Activated T-helper 17 cell treated with anti-CD3 and anti-CD28 coated beads, Interleukin-2, amount 50 U/mL, for 72 hours (primary cell): Measurements from ENCODE around the gene SPPL2B. TPM values are rescaled to one million over a fixed set of nuclear protein-coding genes. Genes with fewer than 3 reads are reported as not detected.
"Not testable (repeated sequence)": the region's sequence is repeated elsewhere in the genome, so short reads cannot be mapped to it uniquely, and the experiment has no call there.

Experiments used
- ATAC-seq: fragments of 150-1000 bp; cut with Tn5 transposase; replicated peaks from 2 replicates; pipeline ENCODE4 v1.10.0; 2021; ENCODE audit warnings: mild to moderate bottlenecking, moderate library complexity
- H3K27ac Mint-ChIP-seq: one replicate; pipeline ENCODE4 v1.8.0; 2022; ENCODE audit warnings: mixed read lengths
- H3K27me3 Mint-ChIP-seq: one replicate; pipeline ENCODE4 v1.8.0; 2022; ENCODE audit warnings: mixed read lengths
- H3K36me3 Mint-ChIP-seq: one replicate; pipeline ENCODE4 v1.8.0; 2022; ENCODE audit warnings: low read depth, mild to moderate bottlenecking, mixed read lengths
- H3K4me1 Mint-ChIP-seq: one replicate; pipeline ENCODE4 v1.8.0; 2022; ENCODE audit warnings: mixed read lengths
- H3K4me3 Mint-ChIP-seq: one replicate; pipeline ENCODE4 v1.8.0; 2022; ENCODE audit warnings: mild to moderate bottlenecking, mixed read lengths
- H3K9me3 Mint-ChIP-seq: one replicate; pipeline ENCODE4 v1.8.0; 2022; ENCODE audit warnings: mixed read lengths
- total RNA-seq, 2 donors: library from RNA; stranded (reverse); gene quantifications; one replicate each; pipeline ENCODE4 v1.2.3, GENCODE V29; 2022

The SPPL2B gene
- total RNA-seq, 2 donors from 2014 or later = 23.7 to 46.5 TPM

GRCh38 chr19:2344381-2344870 lies 15.9 kb downstream of the SPPL2B start:
- Mint-ChIP-seq H3K27ac (no peak overlapping the region), H3K4me3 (no peak overlapping the region), H3K27me3 (no peaks in the 10 kb centered on the region), H3K4me1 (no peaks in the 10 kb centered on the region), H3K36me3 (no peaks in the 10 kb centered on the region), H3K9me3 (no peaks in the 10 kb centered on the region)
- ATAC-seq = no peak

- Mint-ChIP-seq H3K4me1 (no peaks in the 10 kb centered on the region), H3K27ac (no peak overlapping the region), H3K9me3 (no peaks in the 10 kb centered on the region), H3K4me3 (no peak overlapping the region), H3K36me3 (no peaks in the 10 kb centered on the region), H3K27me3 (no peaks in the 10 kb centered on the region)
- no peak for ATAC-seq
These were observed 16.6 kb downstream of the SPPL2B start for GRCh38 chr19:2345076-2345475.

GRCh38 chr19:2345794-2346663 lies 17.5 kb downstream of the SPPL2B start:
- H3K9me3 Mint-ChIP-seq = no peaks in the 10 kb centered on the region
- ATAC-seq = no peak
- no peak overlapping the region for H3K27ac Mint-ChIP-seq
- no peaks in the 10 kb centered on the region for H3K36me3 Mint-ChIP-seq
- H3K27me3 Mint-ChIP-seq = no peaks in the 10 kb centered on the region
- no peaks in the 10 kb centered on the region for H3K4me1 Mint-ChIP-seq
- no peak overlapping the region for H3K4me3 Mint-ChIP-seq

DNA sequence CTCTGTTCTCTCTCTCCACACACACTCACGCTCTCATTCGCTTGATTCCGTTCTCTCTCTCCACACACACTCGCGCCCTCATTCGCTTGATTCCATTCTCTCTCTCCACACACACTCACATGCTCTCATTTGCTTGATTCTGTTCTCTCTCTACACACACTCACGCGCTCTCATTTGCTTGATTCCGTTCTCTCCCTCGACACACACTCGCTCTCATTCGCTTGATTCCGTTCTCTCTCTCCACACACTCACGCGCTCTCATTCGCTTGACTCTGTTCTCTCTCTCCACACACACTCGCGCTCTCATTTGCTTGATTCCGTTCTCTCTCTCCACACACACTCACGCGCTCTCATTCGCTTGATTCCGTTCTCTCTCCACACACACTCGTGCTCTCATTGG lies 21.3 kb downstream of the SPPL2B start:
- H3K4me3 Mint-ChIP-seq, H3K4me1 Mint-ChIP-seq, ATAC-seq, H3K9me3 Mint-ChIP-seq, H3K36me3 Mint-ChIP-seq, H3K27me3 Mint-ChIP-seq, H3K27ac Mint-ChIP-seq: not testable (repeated sequence)

DNA sequence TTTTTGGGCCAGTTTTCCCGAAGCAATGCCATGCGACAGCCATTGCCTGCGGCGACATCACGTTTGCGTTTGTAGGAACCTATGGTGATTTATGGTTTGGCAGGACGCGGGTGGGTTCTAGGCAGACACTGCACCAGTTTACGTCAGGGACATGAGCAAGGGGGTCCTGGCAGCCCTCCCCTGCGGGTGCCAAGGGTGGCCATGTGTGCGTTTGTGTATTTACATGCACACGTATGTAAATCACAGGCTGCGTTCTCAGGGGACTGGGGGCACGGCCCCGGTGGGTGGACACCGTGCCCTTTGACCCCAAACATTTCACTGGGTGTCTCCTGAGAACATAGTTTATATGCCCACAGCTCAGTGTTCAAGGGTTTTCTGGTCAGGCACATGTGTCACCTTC lies 22.2 kb downstream of the SPPL2B start:
- Mint-ChIP-seq H3K9me3 (no peaks in the 10 kb centered on the region), H3K36me3 (no peaks in the 10 kb centered on the region), H3K4me3 (no peak overlapping the region), H3K27ac (no peak overlapping the region), H3K27me3 (no peaks in the 10 kb centered on the region), H3K4me1 (no peaks in the 10 kb centered on the region)
- no peak for ATAC-seq

DNA sequence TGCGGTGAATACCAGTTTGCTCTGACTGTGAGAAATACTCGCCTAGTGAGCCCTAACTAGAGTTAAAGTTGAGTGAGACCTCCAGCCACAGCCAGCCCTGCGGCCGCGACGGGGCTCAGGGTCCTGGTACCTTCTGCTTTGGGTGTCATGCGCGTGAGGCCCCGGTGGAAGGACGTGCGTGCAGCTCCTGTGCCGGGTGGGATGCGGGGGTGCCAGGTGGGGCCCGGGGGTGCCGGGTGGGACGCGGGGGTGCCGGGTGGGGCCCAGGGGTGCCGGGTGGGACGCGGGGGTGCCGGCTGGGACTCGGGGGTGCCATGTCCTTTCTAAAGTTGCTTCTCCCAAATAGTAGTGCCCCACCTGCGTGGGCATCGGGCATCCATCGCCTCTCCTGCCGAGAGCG lies 23.1 kb downstream of the SPPL2B start:
- no peak for ATAC-seq
- Mint-ChIP-seq H3K27me3 (no peaks in the 10 kb centered on the region), H3K36me3 (no peaks in the 10 kb centered on the region), H3K9me3 (no peaks in the 10 kb centered on the region), H3K4me1 (peaks cover under 1% of the 10 kb centered on the region), H3K4me3 (no peak overlapping the region), H3K27ac (no peak overlapping the region)

DNA sequence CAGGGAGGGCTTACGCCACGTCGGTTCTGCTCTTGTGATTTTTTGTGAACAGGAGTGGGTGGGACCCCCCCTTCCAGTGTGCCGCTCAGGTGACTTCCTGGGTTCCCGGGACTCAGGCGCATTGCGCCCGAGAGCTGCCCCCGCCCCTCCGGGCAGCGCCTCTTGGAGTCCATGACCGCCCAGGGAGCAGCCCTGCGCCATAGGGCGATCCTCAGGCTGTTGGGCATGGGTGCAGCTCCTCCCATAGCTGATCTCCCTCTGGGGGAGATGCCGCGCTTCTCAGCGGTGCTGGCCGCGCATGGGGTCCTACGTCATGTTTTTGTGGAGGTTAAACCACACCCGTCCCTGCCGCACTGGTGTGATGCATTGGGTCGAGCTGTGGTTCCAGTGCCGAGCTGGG lies 23.6 kb downstream of the SPPL2B start:
- no peaks in the 10 kb centered on the region for H3K9me3 Mint-ChIP-seq
- H3K27ac Mint-ChIP-seq = no peak overlapping the region
- no peak for ATAC-seq
- no peaks in the 10 kb centered on the region for H3K27me3 Mint-ChIP-seq
- no peak overlapping the region for H3K4me3 Mint-ChIP-seq
- H3K36me3 Mint-ChIP-seq = no peaks in the 10 kb centered on the region
- H3K4me1 Mint-ChIP-seq = peaks cover 5% of the 10 kb centered on the region

DNA sequence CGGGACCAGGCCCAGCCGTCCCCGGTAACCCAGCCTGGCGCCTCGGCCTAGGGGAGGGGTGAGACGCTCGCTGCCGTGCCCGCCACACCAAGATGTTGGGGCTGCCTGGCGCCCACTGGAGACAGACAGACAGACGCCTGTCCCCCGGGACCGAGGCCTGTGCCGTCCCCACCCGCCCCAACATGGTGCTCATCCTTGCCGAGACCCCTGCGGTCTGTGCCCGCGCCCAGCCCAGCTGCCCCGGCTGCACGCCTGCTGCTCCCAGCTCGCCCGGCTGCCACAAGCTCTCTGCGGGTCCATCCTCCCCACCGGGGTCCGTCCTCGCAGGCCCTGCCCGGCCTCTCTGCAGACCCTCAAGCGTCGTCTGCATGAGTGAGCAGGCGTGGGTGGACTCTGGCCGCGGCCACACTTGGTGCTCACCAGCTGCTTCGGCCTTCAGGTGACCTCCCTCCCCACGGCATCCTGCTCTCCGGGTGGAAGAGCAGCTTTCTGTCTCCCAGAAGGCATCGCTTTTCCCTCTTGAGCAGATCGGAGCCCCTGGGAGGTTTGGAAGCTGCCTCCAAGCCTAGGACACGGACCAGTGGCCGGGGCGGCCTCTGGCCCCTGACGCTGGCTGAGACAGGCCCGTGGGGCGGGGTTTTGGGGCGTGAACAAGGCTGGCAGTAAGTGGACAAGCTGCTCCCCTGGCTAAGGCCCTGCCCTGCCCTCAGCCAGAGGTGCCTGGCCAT lies 24.8 kb downstream of the SPPL2B start:
- H3K4me3 Mint-ChIP-seq = no peak overlapping the region
- no peak overlapping the region for H3K27ac Mint-ChIP-seq
- no peaks in the 10 kb centered on the region for H3K9me3 Mint-ChIP-seq
- no peaks in the 10 kb centered on the region for H3K27me3 Mint-ChIP-seq
- H3K4me1 Mint-ChIP-seq = peaks cover 5% of the 10 kb centered on the region
- ATAC-seq = no peak
- H3K36me3 Mint-ChIP-seq = no peaks in the 10 kb centered on the region

GRCh38 chr19:2353887-2354592 lies 25.6 kb downstream of the SPPL2B start:
- Mint-ChIP-seq H3K4me1 (peaks cover 5% of the 10 kb centered on the region), H3K27ac (no peak overlapping the region), H3K36me3 (no peaks in the 10 kb centered on the region)

DNA sequence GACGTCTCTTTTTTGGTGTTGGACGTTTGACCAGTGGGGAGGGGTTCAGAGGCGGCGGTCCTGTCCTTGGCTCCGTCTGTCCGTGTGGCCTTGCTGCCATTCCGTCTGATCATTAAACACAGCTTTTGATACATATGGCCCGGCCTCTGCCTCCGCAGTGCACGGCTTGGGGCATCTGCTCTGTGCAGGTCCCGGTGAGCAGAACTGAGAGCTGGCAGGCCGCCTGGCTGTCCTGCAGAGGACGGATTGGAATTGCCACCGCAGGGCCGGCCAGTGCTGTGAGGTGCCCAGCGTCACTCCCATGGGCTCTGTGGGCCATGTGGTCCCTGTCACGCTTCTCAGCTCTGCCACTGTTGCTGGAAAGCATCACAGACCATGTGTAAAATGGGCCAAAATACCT lies 26.2 kb downstream of the SPPL2B start:
- Mint-ChIP-seq H3K27me3 (no peaks in the 10 kb centered on the region), H3K4me3 (no peak overlapping the region), H3K36me3 (no peaks in the 10 kb centered on the region), H3K27ac (no peak overlapping the region), H3K9me3 (no peaks in the 10 kb centered on the region), H3K4me1 (peaks cover 5% of the 10 kb centered on the region)
- ATAC-seq = no peak

More at GRCh38 chr19:2353887-2354592, 25.6 kb downstream of the SPPL2B start:
- no peaks in the 10 kb centered on the region for H3K9me3 Mint-ChIP-seq
- no peak for ATAC-seq
- H3K4me3 Mint-ChIP-seq = no peak overlapping the region
- no peaks in the 10 kb centered on the region for H3K27me3 Mint-ChIP-seq

DNA sequence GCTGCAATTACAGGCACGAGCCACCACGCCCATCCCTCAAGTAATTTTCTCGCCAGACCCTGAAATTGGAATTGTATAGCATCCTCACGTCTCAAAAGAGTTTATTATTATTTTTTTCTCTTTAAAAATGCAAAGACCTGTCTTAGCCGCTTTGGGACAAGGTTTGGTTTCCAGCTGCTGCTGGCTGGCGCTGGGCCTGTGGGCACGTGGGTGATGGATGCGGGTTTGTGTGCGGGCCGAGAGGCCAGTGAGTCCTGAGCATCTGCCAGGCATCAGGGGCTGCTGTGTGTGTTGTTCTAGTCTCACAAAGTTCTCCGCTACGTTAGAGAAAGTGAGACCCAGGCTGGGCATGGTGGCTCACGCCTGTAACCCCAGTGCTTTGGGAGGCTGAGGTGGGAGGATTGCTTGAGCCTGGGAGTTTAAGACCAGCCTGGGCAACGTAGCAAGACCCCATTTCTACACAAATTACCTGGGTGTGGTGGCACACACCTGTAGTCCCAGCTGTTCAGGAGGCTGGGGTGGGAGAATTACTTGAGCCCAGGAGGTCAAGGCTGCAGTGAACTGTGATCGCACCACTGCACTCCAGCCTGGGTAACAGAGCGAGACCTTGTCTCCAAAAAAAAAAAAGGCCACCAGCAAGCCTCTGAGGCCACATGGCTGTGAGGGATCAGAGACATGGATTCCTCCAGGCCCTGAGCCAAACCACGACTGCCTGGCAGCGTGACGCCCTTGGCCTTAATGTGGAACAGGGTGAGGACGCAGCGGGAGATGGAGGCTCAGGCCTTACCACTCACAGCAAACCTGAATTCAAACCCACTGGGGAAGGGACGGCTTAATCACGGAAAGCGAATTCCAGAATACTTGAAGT lies 26.9 kb downstream of the SPPL2B start:
- H3K9me3 Mint-ChIP-seq = no peaks in the 10 kb centered on the region
- peaks cover 5% of the 10 kb centered on the region for H3K4me1 Mint-ChIP-seq
- no peak overlapping the region for H3K4me3 Mint-ChIP-seq
- H3K36me3 Mint-ChIP-seq = no peaks in the 10 kb centered on the region
- no peak overlapping the region for H3K27ac Mint-ChIP-seq
- H3K27me3 Mint-ChIP-seq = peaks cover 1% of the 10 kb centered on the region
- no peak for ATAC-seq

DNA sequence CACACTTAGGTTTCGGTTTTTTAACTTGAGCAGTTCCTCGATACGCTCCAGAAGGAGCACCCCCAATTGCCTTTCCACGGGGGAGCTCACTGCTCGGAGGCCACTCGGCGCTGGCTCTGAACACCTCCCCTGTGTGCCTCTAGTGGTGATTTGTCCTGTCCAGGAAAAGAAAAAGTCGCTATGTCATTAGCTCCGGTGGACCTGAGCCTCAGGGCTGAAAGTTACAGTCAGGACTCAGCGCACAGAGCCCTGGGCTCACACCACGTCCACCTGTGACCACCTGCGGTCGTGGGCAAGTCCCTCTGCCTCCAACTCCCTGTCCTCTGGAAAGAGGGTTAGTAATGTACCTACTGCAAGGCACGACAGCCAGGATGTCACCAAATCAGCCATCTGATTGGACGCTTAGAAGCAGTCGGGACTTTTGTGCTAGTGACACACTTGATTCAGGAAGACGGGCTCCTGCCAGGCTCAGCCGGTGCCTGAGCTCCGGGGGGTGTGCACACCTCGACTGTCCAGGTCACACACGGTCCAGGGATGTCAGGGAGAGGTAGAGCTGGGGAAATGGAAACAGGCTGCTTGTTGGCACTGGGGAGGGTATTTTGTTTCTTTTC lies 27.7 kb downstream of the SPPL2B start:
- no peaks in the 10 kb centered on the region for H3K9me3 Mint-ChIP-seq
- peaks cover 5% of the 10 kb centered on the region for H3K4me1 Mint-ChIP-seq
- H3K27me3 Mint-ChIP-seq = peaks cover 5% of the 10 kb centered on the region
- H3K36me3 Mint-ChIP-seq = no peaks in the 10 kb centered on the region
- no peak overlapping the region for H3K27ac Mint-ChIP-seq
- no peak overlapping the region for H3K4me3 Mint-ChIP-seq
- ATAC-seq = no peak

DNA sequence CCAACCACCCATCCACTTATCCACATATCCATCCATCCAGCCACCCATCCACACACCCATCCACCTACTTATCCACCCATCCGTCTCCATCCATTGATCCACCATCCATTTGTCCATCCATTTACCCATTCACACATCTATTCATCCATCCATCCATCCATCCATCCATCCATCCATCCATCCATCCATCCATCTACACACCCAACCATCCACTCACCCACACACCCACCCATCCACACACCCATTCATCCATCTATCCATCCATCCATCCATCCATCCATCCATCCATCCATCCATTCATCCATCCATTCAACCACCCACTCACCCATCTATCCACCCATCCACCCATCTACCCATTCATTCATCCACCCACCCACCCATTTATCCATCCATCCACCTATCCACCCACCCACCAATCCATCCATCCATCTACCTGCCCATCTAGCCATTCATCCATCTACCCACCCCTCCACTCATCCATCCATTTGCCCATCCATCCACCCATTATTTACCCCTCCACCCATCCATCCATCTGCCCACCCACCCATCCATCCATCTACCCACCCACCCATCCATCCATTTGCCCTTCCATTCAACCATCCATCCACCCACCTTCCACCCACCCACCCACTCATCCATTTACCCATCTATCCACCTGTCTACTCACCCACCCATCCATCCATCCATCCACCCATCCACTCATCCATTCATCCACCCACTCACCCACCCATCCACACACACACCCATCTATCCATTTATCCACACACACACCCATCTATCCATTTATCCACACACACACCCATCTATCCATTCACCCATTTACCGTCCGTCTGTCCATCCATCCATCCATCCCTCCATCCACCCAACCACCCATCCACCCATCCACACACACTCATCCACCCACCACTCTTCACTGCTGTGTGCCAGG lies 29.1 kb downstream of the SPPL2B start:
- no peaks in the 10 kb centered on the region for H3K36me3 Mint-ChIP-seq
- H3K27ac Mint-ChIP-seq = no peak overlapping the region
- H3K4me1 Mint-ChIP-seq = peaks cover 5% of the 10 kb centered on the region

More for the DNA sequence above, 29.1 kb downstream of the SPPL2B start:
- H3K4me3 Mint-ChIP-seq = no peak overlapping the region
- no peaks in the 10 kb centered on the region for H3K9me3 Mint-ChIP-seq
- H3K27me3 Mint-ChIP-seq = peaks cover 5% of the 10 kb centered on the region
- ATAC-seq = no peak
